Osteoblast (primary cell): ENCODE results near the gene PDHX. TPM values are rescaled to one million over a fixed set of nuclear protein-coding genes. Genes with fewer than 3 reads are reported as not detected.

Experiments
- DNase-seq: peaks from one replicate; pipeline ENCODE4 v3.0.0; 2011; ENCODE audit warnings: low spot score, mixed read lengths; ENCODE audit not compliant: insufficient read length; ENCODE audit errors: missing footprints
- H2AFZ ChIP-seq: 2 replicates; pipeline ENCODE4 v1.6.0; 2011; ENCODE audit warnings: mild to moderate bottlenecking, low read length
- H3K27ac ChIP-seq: 2 replicates; pipeline ENCODE4 v1.5.1; 2011; ENCODE audit warnings: mild to moderate bottlenecking, low read depth, low read length, moderate library complexity
- H3K27me3 ChIP-seq: 2 replicates; pipeline ENCODE4 v1.6.0; 2012; ENCODE audit warnings: mild to moderate bottlenecking, control low read depth, inconsistent platforms, low read length, moderate library complexity; ENCODE audit not compliant: insufficient read depth
- H3K36me3 ChIP-seq: 2 replicates; pipeline ENCODE4 v1.5.1; 2011; ENCODE audit warnings: mild to moderate bottlenecking, low read length, control low read depth, moderate library complexity; ENCODE audit not compliant: insufficient read depth
- H3K4me1 ChIP-seq: 2 replicates; pipeline ENCODE4 v1.5.1; 2011; ENCODE audit warnings: mild to moderate bottlenecking, low read length, control low read depth, moderate library complexity; ENCODE audit not compliant: insufficient read depth
- H3K4me2 ChIP-seq: 2 replicates; pipeline ENCODE4 v1.6.0; 2011; ENCODE audit warnings: mild to moderate bottlenecking, low read length; ENCODE audit not compliant: insufficient read depth
- H3K4me3 ChIP-seq: fragments of 200-600 bp; sonication (generic); 3 replicates; pipeline ENCODE4 v1.5.1; 2012; ENCODE audit warnings: mild to moderate bottlenecking, low read length, inconsistent platforms; ENCODE audit not compliant: insufficient read depth
- H3K79me2 ChIP-seq: 2 replicates; pipeline ENCODE4 v1.6.0; 2012; ENCODE audit warnings: mild to moderate bottlenecking, low read length, control low read depth, inconsistent platforms; ENCODE audit not compliant: insufficient read depth
- H3K9me3 ChIP-seq: 2 replicates; pipeline ENCODE4 v1.5.1; 2011; ENCODE audit warnings: low read depth, low read length, control low read depth
- H4K20me1 ChIP-seq: 2 replicates; pipeline ENCODE4 v1.6.0; 2012; ENCODE audit warnings: mild to moderate bottlenecking, low read length, control low read depth; ENCODE audit not compliant: insufficient read depth
- total RNA-seq: library from RNA; depleted of rRNA; stranded (reverse); fragments of >200 nt; gene quantifications from 2 replicates; pipeline ENCODE4 v1.2.3, GENCODE V29; 2012
- TF ChIP-seq, protein P1 (sequence below): IDR thresholded peaks from 2 replicates; pipeline ENCODE4 v1.5.1; 2011; ENCODE audit warnings: mild to moderate bottlenecking, low read depth, low read length, moderate library complexity; ENCODE audit errors: extremely low read depth

Gene PDHX
- total RNA-seq, 1 donor = 29.7 TPM

DNA sequence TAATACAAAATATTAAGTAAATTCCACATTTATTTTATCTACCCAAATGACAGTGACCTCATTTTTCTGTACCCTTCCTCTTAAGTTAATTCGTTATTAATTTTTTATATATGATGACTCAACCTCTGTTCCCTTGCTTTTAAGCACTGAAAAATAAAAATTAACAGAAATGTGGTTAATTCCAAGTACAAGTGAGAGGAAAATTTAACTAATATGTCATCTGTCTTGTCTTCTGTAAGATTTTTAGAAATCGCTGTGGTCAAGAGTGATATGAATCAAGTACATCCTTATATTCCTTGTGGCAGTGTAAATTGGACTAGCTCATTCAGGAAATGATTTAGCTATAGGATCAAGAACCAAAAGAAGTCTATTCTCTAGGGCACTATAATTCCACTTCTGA lies 74.5 kb downstream of the PDHX start:
- Histone ChIP-seq H3K27me3 (no peaks in the 10 kb centered on the region), H3K4me2 (no peak overlapping the region), H4K20me1 (no peaks in the 10 kb centered on the region), H3K4me3 (no peak overlapping the region), H3K36me3 (peaks cover 15% of the 10 kb centered on the region), H3K9me3 (no peaks in the 10 kb centered on the region), H2AFZ (no peak overlapping the region), H3K27ac (no peak overlapping the region), H3K79me2 (peaks cover 7% of the 10 kb centered on the region), H3K4me1 (peaks cover 25% of the 10 kb centered on the region)
- TF ChIP-seq, protein P1, sequence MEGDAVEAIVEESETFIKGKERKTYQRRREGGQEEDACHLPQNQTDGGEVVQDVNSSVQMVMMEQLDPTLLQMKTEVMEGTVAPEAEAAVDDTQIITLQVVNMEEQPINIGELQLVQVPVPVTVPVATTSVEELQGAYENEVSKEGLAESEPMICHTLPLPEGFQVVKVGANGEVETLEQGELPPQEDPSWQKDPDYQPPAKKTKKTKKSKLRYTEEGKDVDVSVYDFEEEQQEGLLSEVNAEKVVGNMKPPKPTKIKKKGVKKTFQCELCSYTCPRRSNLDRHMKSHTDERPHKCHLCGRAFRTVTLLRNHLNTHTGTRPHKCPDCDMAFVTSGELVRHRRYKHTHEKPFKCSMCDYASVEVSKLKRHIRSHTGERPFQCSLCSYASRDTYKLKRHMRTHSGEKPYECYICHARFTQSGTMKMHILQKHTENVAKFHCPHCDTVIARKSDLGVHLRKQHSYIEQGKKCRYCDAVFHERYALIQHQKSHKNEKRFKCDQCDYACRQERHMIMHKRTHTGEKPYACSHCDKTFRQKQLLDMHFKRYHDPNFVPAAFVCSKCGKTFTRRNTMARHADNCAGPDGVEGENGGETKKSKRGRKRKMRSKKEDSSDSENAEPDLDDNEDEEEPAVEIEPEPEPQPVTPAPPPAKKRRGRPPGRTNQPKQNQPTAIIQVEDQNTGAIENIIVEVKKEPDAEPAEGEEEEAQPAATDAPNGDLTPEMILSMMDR = no peak
- DNase-seq = no peak

DNA sequence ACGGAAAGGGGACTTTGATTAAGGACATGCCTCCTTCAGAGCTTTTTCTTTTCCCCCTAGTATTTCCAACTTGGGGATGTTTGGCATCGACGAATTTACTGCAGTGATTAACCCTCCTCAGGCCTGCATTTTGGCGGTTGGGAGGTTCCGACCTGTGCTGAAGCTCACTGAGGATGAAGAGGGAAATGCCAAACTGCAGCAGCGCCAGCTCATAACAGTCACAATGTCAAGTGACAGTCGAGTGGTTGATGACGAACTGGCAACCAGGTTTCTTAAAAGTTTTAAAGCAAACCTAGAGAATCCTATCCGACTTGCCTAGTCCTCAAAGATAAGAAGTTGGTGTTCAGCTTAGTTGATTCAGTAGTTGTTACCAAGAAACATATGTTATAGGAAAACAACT lies 78.4 kb downstream of the PDHX start:
- Histone ChIP-seq H3K79me2 (no peaks in the 10 kb centered on the region), H4K20me1 (no peaks in the 10 kb centered on the region), H3K27me3 (no peaks in the 10 kb centered on the region), H3K36me3 (peaks cover 8% of the 10 kb centered on the region), H3K4me1 (peaks cover 7% of the 10 kb centered on the region), H3K4me2 (no peak overlapping the region), H3K27ac (no peak overlapping the region), H2AFZ (no peak overlapping the region), H3K9me3 (no peaks in the 10 kb centered on the region), H3K4me3 (no peak overlapping the region)
- TF ChIP-seq, protein P1 = no peak
- no peak for DNase-seq

DNA sequence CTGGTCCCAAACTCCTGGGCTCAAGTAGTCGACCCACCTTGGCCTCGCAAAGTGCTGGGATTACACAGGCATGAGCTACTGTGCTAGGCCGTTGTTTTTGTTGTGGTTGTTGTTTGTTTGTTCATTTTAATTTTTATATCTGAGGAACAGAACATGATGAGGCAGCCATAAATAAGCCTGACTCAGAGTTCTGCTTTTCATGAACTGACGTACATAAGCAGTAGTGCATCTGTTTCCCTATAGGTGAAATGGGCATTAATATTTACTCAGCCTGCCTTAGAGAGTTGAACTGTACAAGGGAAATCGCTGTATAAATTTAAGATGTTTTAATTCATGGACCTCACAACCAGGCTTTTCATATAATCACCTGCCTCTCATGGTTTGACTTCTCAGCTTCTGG lies 80.5 kb downstream of the PDHX start:
- H3K27ac ChIP-seq = no peak overlapping the region
- TF ChIP-seq, protein P1 = no peak
- H3K4me1 ChIP-seq = peaks cover 7% of the 10 kb centered on the region

DNA sequence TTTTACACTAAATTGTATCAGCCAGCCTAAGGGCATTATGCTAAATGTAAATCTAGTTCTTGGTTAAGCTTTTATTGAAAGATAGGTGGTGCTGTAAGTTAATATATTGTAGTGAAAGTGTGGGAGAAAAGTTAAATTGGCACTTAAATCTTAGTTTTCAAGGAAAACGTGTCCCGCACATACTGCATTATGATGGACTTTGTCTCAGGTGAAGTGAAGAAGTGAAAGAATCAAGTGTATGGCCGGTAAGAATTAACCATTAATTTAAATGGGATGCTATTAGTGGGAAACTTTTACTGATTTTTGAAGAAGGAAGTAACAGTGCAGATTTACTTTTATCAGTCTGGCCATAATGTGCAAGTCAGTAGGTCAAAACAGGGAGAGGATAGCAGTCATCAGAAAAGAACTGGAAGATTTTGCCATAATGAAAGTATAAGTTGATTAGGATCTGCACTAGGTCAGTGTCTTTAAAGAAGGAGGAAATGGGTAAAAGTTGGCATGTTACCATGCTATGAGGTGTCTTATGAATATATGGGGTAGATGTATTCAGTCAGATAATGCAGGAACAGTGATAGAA lies 81.6 kb downstream of the PDHX start:
- peaks cover 7% of the 10 kb centered on the region for H3K4me1 ChIP-seq
- DNase-seq = no peak
- H3K36me3 ChIP-seq = peaks cover 5% of the 10 kb centered on the region
- H3K9me3 ChIP-seq = no peaks in the 10 kb centered on the region
- H3K27ac ChIP-seq = peak overlapping the region; percentile 77
- H3K4me2 ChIP-seq = peak overlapping the region; percentile 61
- H4K20me1 ChIP-seq = no peaks in the 10 kb centered on the region
- H3K27me3 ChIP-seq = no peaks in the 10 kb centered on the region
- no peak overlapping the region for H3K4me3 ChIP-seq
- no peaks in the 10 kb centered on the region for H3K79me2 ChIP-seq
- TF ChIP-seq, protein P1 = peak; percentile 57
- H2AFZ ChIP-seq = no peak overlapping the region

More for the DNA sequence above, 80.5 kb downstream of the PDHX start:
- no peak for DNase-seq
- Histone ChIP-seq H2AFZ (no peak overlapping the region), H3K4me3 (no peak overlapping the region), H3K27me3 (no peaks in the 10 kb centered on the region), H4K20me1 (no peaks in the 10 kb centered on the region), H3K36me3 (peaks cover 8% of the 10 kb centered on the region), H3K79me2 (no peaks in the 10 kb centered on the region), H3K4me2 (no peak overlapping the region), H3K9me3 (no peaks in the 10 kb centered on the region)
